Sigmoid colon (tissue), 7 donors: ENCODE data around the gene AKAP9. TPM values are rescaled to one million over a fixed set of nuclear protein-coding genes. Genes with fewer than 3 reads are reported as not detected.

Experiments used
- DNase-seq: peaks from one replicate; pipeline ENCODE4 v3.0.0-alpha.2; 2019
- H3K27ac ChIP-seq, 4 donors: fragments of 200-600 bp; sonication (generic); one replicate each; pipeline ENCODE4 v1.5.1; 2016 to 2019; ENCODE audit warnings: mild to moderate bottlenecking in 1 of 4
- H3K27me3 ChIP-seq, 3 donors: fragments of 200-600 bp; sonication (generic); one replicate each; pipeline ENCODE4 v1.5.1; 2019; ENCODE audit warnings: mild to moderate bottlenecking in 1 of 3
- H3K36me3 ChIP-seq, 4 donors: fragments of 200-600 bp; sonication (generic); one replicate each; pipeline ENCODE4 v1.5.1; 2016 to 2019
- H3K4me1 ChIP-seq, 4 donors: fragments of 200-600 bp; sonication (generic); one replicate each; pipeline ENCODE4 v1.5.1; 2017 to 2019
- H3K4me3 ChIP-seq, 4 donors: fragments of 200-600 bp; sonication (generic); one replicate each; pipeline ENCODE4 v1.5.1; 2017 to 2019; ENCODE audit warnings: mild to moderate bottlenecking in 2 of 4, moderate library complexity in 1 of 4
- H3K9me3 ChIP-seq, 4 donors: fragments of 200-600 bp in 3 of 4; sonication (generic) in 3 of 4; one replicate each; pipeline versions ENCODE4 v1.5.1 to v1.6.1; 2013 to 2019
- CTCF ChIP-seq, 4 experiments: fragments of 450-650 bp in 3 of 4; fragments of 200-600 bp in 1 of 4; IDR thresholded peaks; one replicate each; pipeline ENCODE4 v1.5.1; 2016 to 2019; ENCODE audit warnings: antibody characterized with exemption in 4 of 4, mild to moderate bottlenecking in 3 of 4, moderate library complexity in 2 of 4
- EP300 ChIP-seq, 4 donors: sonication (generic); formaldehyde crosslinking; IDR thresholded peaks; one replicate each; pipeline ENCODE4 v1.6.1; 2017; ENCODE audit warnings: antibody characterized with exemption in 4 of 4
- POLR2A ChIP-seq, 2 donors: fragments of 450-650 bp; IDR thresholded peaks; one replicate each; pipeline ENCODE4 v1.6.1; 2016; ENCODE audit warnings: antibody characterized with exemption in 2 of 2, mild to moderate bottlenecking in 2 of 2, moderate library complexity in 2 of 2
- POLR2AphosphoS5 ChIP-seq, 4 donors: sonication (generic); formaldehyde crosslinking; IDR thresholded peaks; one replicate each; pipeline ENCODE4 v1.6.1; 2017; ENCODE audit warnings: antibody characterized with exemption in 4 of 4
- whole genome bisulfite sequencing, 2 donors: extraction: QIAGEN DNeasy Blood & Tissue Kit; methylation state at CpG; one replicate each; pipeline ENCODE4 v1.1.7; 2013; 5-methylcytosine and 5-hydroxymethylcytosine counted together
- intact Hi-C: fragments of 100-400 bp; cut with DNase I; formaldehyde crosslinking; loops from one replicate; pipeline ENCODE4 v1.15.1; 2023
- polyA plus RNA-seq, 3 donors: library from polyadenylated mRNA; stranded (reverse); fragments of 200-250 nt; gene quantifications; one replicate each; pipeline ENCODE4 v1.2.3, GENCODE V29; 2013
- total RNA-seq, 4 donors: library from RNA; depleted of rRNA; stranded (reverse); fragments of >200 nt; gene quantifications; one replicate each; pipeline ENCODE4 v1.1.0, GENCODE V29; 2016
- donor health status: healthy with polysubstance abuse.
- donor health status: Bipolar disorder and iron deficiency.
- donor health status: healthy.

AKAP9 gene
- total and polyA plus RNA-seq, 7 donors, result 34.0 to 90.9 (median 59.9) TPM

- Histone ChIP-seq H3K36me3 (peaks cover 0 to 44% (median 13%) of the 10 kb centered on the region in 4 donors), H3K4me1 (no peaks in the 10 kb centered on the region), H3K27me3 (no peaks in the 10 kb centered on the region), H3K4me3 (no peak overlapping the region), H3K9me3 (no peaks in the 10 kb centered on the region), H3K27ac (no peak overlapping the region)
- WGBS, 2 donors, result 97% methylated on average over 2 of the region's 2 CpGs
- no peak for TF ChIP-seq EP300 (IDR thresholded peaks at IDR 0.05)
- no peak for TF ChIP-seq POLR2AphosphoS5 (IDR thresholded peaks at IDR 0.05)
- TF ChIP-seq POLR2A (IDR thresholded peaks at IDR 0.05), result no peak
- no peak for TF ChIP-seq CTCF (IDR thresholded peaks at IDR 0.05)
- intact Hi-C loops, result no loop called here
- DNase-seq, result no peak
Observed at GRCh38 chr7:91999631-92000565, 59.2 kb downstream of the AKAP9 start.

- TF ChIP-seq CTCF (IDR thresholded peaks at IDR 0.05) (no peak), POLR2AphosphoS5 (IDR thresholded peaks at IDR 0.05) (no peak), POLR2A (IDR thresholded peaks at IDR 0.05) (no peak), EP300 (IDR thresholded peaks at IDR 0.05) (no peak)
- H3K27me3 ChIP-seq, result no peaks in the 10 kb centered on the region
- no peak overlapping the region for H3K4me3 ChIP-seq
- intact Hi-C loops, result no loop called here
- no peaks in the 10 kb centered on the region for H3K9me3 ChIP-seq
- DNase-seq, result no peak
- 97 to 98% methylated on average over 1 of the region's 1 CpG for WGBS, 2 donors
- no peaks in the 10 kb centered on the region for H3K4me1 ChIP-seq
- no peak overlapping the region for H3K27ac ChIP-seq
- peaks cover 0 to 32% (median 8%) of the 10 kb centered on the region in 4 donors for H3K36me3 ChIP-seq
Observed at GRCh38 chr7:92002720-92003119, 62.1 kb downstream of the AKAP9 start.

GRCh38 chr7:92006046-92006445, 65.4 kb downstream of the AKAP9 start:
- DNase-seq, result no peak
- 95 to 98% methylated on average over 2 of the region's 2 CpGs for WGBS, 2 donors

GRCh38 chr7:92010215-92010614, 69.6 kb downstream of the AKAP9 start:
- WGBS, 2 donors, result 90 to 96% methylated on average over 5 of the region's 5 CpGs
- no peak overlapping the region for H3K4me3 ChIP-seq
- no peaks in the 10 kb centered on the region for H3K27me3 ChIP-seq
- H3K36me3 ChIP-seq, result peaks cover 0 to 50% (median 9%) of the 10 kb centered on the region in 4 donors
- intact Hi-C loops, result loop anchor here (10.0 kb wide), 1 partner anchor 125 kb away; the partner anchor contains the start of gene MTERF1
- H3K9me3 ChIP-seq, result no peaks in the 10 kb centered on the region
- no peak overlapping the region for H3K27ac ChIP-seq
- no peak for DNase-seq
- no peak for TF ChIP-seq CTCF (IDR thresholded peaks at IDR 0.05)
- TF ChIP-seq POLR2AphosphoS5 (IDR thresholded peaks at IDR 0.05), result no peak
- no peak for TF ChIP-seq POLR2A (IDR thresholded peaks at IDR 0.05)
- TF ChIP-seq EP300 (IDR thresholded peaks at IDR 0.05), result no peak
- H3K4me1 ChIP-seq, result no peaks in the 10 kb centered on the region

More at GRCh38 chr7:92006046-92006445, 65.4 kb downstream of the AKAP9 start:
- Histone ChIP-seq H3K36me3 (peaks cover 0 to 34% (median 6%) of the 10 kb centered on the region in 4 donors), H3K9me3 (no peaks in the 10 kb centered on the region), H3K4me3 (no peak overlapping the region), H3K27me3 (no peaks in the 10 kb centered on the region), H3K4me1 (no peaks in the 10 kb centered on the region), H3K27ac (no peak overlapping the region)
- TF ChIP-seq EP300 (IDR thresholded peaks at IDR 0.05) (no peak), CTCF (IDR thresholded peaks at IDR 0.05) (no peak), POLR2AphosphoS5 (IDR thresholded peaks at IDR 0.05) (no peak), POLR2A (IDR thresholded peaks at IDR 0.05) (no peak)
- intact Hi-C loops, result no loop called here
